Measurements from ENCODE around the gene DHRS2. TPM values are rescaled to one million over a fixed set of nuclear protein-coding genes. Genes with fewer than 3 reads are reported as not detected.

DHRS2 gene
- under 0.01 and 0.07 TPM in 2 replicates for total RNA-seq

GRCh38 chr14:23636317-23637211 lies at the start of gene DHRS2:
Gene DHRS2 (plus strand): TSS chr14:23636364. CDS start chr14:23638865, 2,501 bp downstream.

Other genes starting within 250 kb of the DHRS2 start
- gene MYH6, start 228.1 kb upstream of the DHRS2 start, total RNA-seq = not detected in 2 replicates
- gene MYH7, start 200.7 kb upstream of the DHRS2 start, total RNA-seq = not detected in 2 replicates
- 49.6 and 50.5 TPM in 2 replicates for gene NGDN, start 166.7 kb upstream of the DHRS2 start, total RNA-seq
- under 0.01 and 0.43 TPM in 2 replicates for gene ZFHX2, start 84.6 kb upstream of the DHRS2 start, total RNA-seq
- gene THTPA, start 80.1 kb upstream of the DHRS2 start, total RNA-seq = 7.5 and 8.1 TPM in 2 replicates
- gene AP1G2, start 68.6 kb upstream of the DHRS2 start, total RNA-seq = 28.7 and 54.4 TPM in 2 replicates
- gene JPH4, start 57.6 kb upstream of the DHRS2 start, total RNA-seq = not detected in 2 replicates

Measured in nasal cavity respiratory epithelium epithelial cell of viscerocranial mucosa (primary cell).